Measurements from ENCODE around the gene ZNF319. TPM values are rescaled to one million over a fixed set of nuclear protein-coding genes. Genes with fewer than 3 reads are reported as not detected.

ZNF319 gene
- total and polyA plus RNA-seq, 2 of the 4 experiments (the other 2 are of a cell fraction): 0.90 to 6.3 TPM

- dilution Hi-C loops (cut with HindIII; ENCODE audit: low sequenced_read_pairs, unreplicated experiment) (no loop called here), in situ Hi-C loops (cut with MboI; ENCODE audit: low sequenced_read_pairs) (no loop called here), intact Hi-C loops (cut with micrococcal nuclease) (no loop called here)
- no peak overlapping the region for H2AFZ ChIP-seq (replicated peaks; ENCODE audit: low read length, poor library complexity)
- H3K4ac ChIP-seq (ENCODE audit: low read depth, low read length): no peak overlapping the region
- no peaks in the 10 kb centered on the region for H3K79me1 ChIP-seq (ENCODE audit: low read depth in 1 of 2, low read length in 2 of 2)
- H3K4me1 ChIP-seq (ENCODE audit: control insufficient read depth, insufficient read depth, low read length): no peaks in the 10 kb centered on the region
- ChIA-PET CTCF (no interaction called here), POLR2A (ENCODE audit: unreplicated experiment) (no interaction called here)
- no peak overlapping the region for H4K8ac ChIP-seq (ENCODE audit: low read depth in 2 of 2, low read length in 2 of 2)
- no peak overlapping the region for H2AK5ac ChIP-seq (ENCODE audit: low read depth, low read length)
- no TSS peak for BruUV-seq (replicated peaks)
- H3K56ac ChIP-seq (ENCODE audit: extremely low read depth, insufficient read depth, low read length): no peak overlapping the region
- H3K9me3 ChIP-seq (ENCODE audit: control insufficient read depth, insufficient read depth, low read length): no peaks in the 10 kb centered on the region
- DNase-seq: no peak
- H3K4me3 ChIP-seq (ENCODE audit: insufficient read depth, low read depth, low read length): no peak overlapping the region
- no peak overlapping the region for H2BK20ac ChIP-seq (ENCODE audit: low read depth, low read length)
- no peak overlapping the region for H3K9ac ChIP-seq (ENCODE audit: low read depth, low read length)
- H3K14ac ChIP-seq (replicated peaks; ENCODE audit: low read depth, low read length): no peak overlapping the region
- no peaks in the 10 kb centered on the region for H3K36me3 ChIP-seq (ENCODE audit: control insufficient read depth, insufficient read depth, low read length)
- no peak overlapping the region for H3K27ac ChIP-seq (ENCODE audit: insufficient read depth, low read length)
- H4K20me1 ChIP-seq (ENCODE audit: insufficient read depth, low read length): no peaks in the 10 kb centered on the region
- TF ChIP-seq MAFK (IDR thresholded peaks at IDR 0.05; ENCODE audit: low read depth, low read length): no peak
- TF ChIP-seq ELK1 (IDR thresholded peaks at IDR 0.05; ENCODE audit: borderline replicate concordance, low read depth, low read length): no peak
- no peak for TF ChIP-seq MXI1 (IDR thresholded peaks at IDR 0.05; ENCODE audit: borderline replicate concordance, low read depth, low read length)
- TF ChIP-seq NFE2L2 (IDR thresholded peaks at IDR 0.05; ENCODE audit: low read depth, low read length): no peak
- no peak for TF ChIP-seq SMC3 (IDR thresholded peaks at IDR 0.05; ENCODE audit: low read depth, low read length)
- no peak for TF ChIP-seq RFX5 (IDR thresholded peaks at IDR 0.05; ENCODE audit: low read depth, low read length)
- TF ChIP-seq POLR2A (IDR thresholded peaks at IDR 0.05; ENCODE audit: low read depth, low read length): no peak
- no peak for TF ChIP-seq FOS (IDR thresholded peaks at IDR 0.05; ENCODE audit: low read depth, low read length)
- no peak for TF ChIP-seq RAD21 (IDR thresholded peaks at IDR 0.05; ENCODE audit: low read length)
- no peak for TF ChIP-seq MAZ (IDR thresholded peaks at IDR 0.05; ENCODE audit: borderline replicate concordance, low read depth, low read length)
- TF ChIP-seq CEBPB (IDR thresholded peaks at IDR 0.05; ENCODE audit: low read depth, low read length): no peak
- no peak for TF ChIP-seq BHLHE40 (IDR thresholded peaks at IDR 0.05; ENCODE audit: low read depth, low read length)
- TF ChIP-seq CHD1 (IDR thresholded peaks at IDR 0.05; ENCODE audit: low read depth, low read length): no peak
- TF ChIP-seq CTCF (conservative IDR thresholded peaks at IDR 0.05; ENCODE audit: low read depth, low read length): no peak
- TF ChIP-seq RCOR1 (IDR thresholded peaks at IDR 0.05; ENCODE audit: insufficient replicate concordance, low read length): no peak
- H3K23ac ChIP-seq (ENCODE audit: low read depth, low read length): no peak overlapping the region
- H2BK15ac ChIP-seq (ENCODE audit: low read depth, low read length): no peak overlapping the region
- no peak overlapping the region for H3K18ac ChIP-seq (ENCODE audit: low read depth, low read length)
- H2AK9ac ChIP-seq (replicated peaks; ENCODE audit: low read depth, low read length, poor library complexity): no peak overlapping the region
- H4K5ac ChIP-seq (ENCODE audit: low read depth, low read length): no peak overlapping the region
- peaks cover 10% of the 10 kb centered on the region for H3K27me3 ChIP-seq (ENCODE audit: control insufficient read depth, insufficient read depth, low read length)
- no peak overlapping the region for H2BK120ac ChIP-seq (ENCODE audit: low read depth, low read length)
- ATAC-seq (ENCODE audit: low read depth): no peak
- no peak overlapping the region for H4K91ac ChIP-seq (ENCODE audit: insufficient read depth, low read depth, low read length)
- 88% methylated on average over 18 of the region's 31 CpGs; no CpG with 5 or more reads in 1 of the 2 experiments for WGBS, 2 experiments (ENCODE audit: extremely low coverage in 2 of 2, insufficient read length in 1 of 2)
- H3K4me2 ChIP-seq (ENCODE audit: low read depth, low read length): no peak overlapping the region
- H3K9me1 ChIP-seq (ENCODE audit: insufficient read depth, low read length): no peaks in the 10 kb centered on the region
- H2BK5ac ChIP-seq (ENCODE audit: low read depth, low read length, poor library complexity, severe bottlenecking): no peak overlapping the region
These were observed 44.6 kb upstream of the ZNF319 start for GRCh38 chr16:58045096-58045495.
